H54 (cell line): Measurements from ENCODE around the gene RIMBP2.

Experiments
- DNase-seq: peaks from one replicate; pipeline ENCODE4 v3.0.0; 2011; ENCODE audit warnings: low spot score, mixed read lengths; ENCODE audit not compliant: insufficient read length
- FAIRE-seq: peaks from 3 replicates; lab custom pipeline; 2011; peaks lifted over from hg19 to GRCh38; lab: Jason Lieb, UNC
- POLR2A ChIP-seq: IDR thresholded peaks from 2 replicates; pipeline ENCODE4 v1.6.1; 2011; ENCODE audit warnings: low read depth, mild to moderate bottlenecking, low read length

Gene RIMBP2

DNA sequence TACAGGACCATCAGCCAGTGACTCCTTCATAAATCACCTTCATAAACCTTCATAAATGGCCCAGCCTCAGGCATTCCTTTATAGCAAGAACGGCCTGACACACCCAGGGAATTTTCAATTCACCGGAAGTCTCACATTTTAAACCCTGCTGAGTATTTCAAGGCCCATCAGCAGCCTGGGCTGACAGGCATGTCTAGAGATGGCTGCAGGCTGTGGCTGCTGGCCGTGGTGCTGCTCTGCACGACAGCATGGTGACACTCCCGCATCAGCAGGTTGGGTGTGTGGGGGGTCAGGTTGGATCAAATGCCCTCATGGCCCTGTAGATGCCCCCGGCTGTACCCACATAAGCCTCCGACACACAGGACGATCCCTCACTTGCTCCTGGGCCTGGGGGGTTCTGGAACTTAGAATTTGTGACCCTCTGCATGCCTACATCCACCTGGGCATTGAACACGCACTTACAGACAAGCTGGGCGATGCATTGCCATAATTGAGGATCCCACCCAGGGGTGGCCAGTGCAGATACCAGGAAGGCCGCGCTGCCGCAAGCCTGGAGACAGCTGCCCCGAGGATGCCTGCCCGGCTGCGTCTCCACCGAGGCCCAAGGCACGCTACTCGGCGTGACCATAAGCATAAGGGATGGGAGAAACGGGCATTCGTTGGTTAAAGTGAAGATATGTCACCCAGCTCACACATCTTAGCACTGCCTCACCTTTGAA, 254.1 kb downstream of the RIMBP2 start:
- no peak for TF ChIP-seq POLR2A
- FAIRE-seq, result no peak
- no peak for DNase-seq

DNA sequence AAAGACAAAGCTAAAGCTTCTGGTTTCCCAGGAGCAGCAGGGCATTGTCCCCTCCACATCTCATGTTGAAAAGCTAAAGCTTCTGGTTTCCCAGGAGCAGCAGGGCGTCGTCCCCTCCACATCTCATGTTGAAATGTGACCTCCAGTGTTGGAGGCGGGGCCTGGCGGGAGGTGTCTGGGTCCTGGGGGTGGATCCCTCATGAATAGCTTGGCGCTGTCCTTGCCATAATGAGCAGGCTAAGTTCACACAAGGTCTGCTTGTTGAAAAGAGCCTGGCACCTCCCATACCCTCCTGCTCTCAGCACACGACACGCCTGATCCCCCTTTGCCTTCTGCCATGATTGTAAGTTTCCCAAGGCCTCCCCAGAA, 254.7 kb downstream of the RIMBP2 start:
- no peak for TF ChIP-seq POLR2A
- FAIRE-seq, result no peak
- no peak for DNase-seq

DNA sequence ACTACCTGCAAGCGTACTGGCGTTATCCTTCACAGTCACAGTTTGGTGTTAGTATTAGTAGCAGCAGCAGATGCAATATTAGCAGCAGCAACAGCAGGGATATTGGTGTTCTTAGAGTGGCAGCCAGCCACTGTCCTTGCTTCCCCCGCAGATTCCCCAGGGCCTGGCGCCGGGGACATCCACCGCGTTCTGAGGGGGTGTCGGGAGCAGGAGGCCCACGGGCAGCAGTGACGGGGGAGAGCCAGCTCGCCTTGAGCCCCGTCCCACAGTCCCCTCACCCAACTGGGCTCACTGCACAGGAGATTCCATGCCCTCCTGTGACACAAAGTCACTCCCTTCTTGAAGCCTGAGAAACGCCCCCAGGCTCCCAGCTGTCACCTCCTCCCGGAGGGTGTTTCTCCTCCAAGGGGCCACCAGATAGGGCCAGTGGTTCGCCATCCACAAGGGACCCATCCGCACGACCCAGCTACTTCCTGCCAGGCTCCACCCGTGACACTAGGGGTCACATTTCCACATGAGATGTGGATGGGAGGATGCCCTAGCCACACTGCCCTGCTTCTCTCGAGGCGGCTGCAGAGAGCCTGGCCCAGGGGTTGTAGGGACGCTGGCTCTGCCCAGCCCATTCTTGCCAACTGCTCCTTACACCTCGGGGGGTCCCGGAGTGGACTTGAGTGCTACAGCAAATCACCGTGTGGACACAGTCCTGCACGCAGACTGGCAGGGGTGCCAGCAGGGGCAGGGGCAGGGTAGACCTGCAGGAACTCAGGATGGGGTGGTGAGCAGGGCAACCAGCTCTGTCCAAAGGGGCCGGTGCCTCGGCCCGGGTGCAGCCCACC, 255.3 kb downstream of the RIMBP2 start:
- TF ChIP-seq POLR2A, result no peak
- FAIRE-seq (no peak), DNase-seq (no peak)

- no peak for FAIRE-seq
- no peak for TF ChIP-seq POLR2A
- no peak for DNase-seq
Measured at GRCh38 chr12:130459916-130460315, 256.2 kb downstream of the RIMBP2 start.

GRCh38 chr12:130458341-130458740, 257.8 kb downstream of the RIMBP2 start:
- DNase-seq (no peak), FAIRE-seq (no peak)
- TF ChIP-seq POLR2A, result no peak

GRCh38 chr12:130457215-130457614, 258.9 kb downstream of the RIMBP2 start:
- FAIRE-seq (no peak), DNase-seq (peak; percentile 33)
- no peak for TF ChIP-seq POLR2A

DNA sequence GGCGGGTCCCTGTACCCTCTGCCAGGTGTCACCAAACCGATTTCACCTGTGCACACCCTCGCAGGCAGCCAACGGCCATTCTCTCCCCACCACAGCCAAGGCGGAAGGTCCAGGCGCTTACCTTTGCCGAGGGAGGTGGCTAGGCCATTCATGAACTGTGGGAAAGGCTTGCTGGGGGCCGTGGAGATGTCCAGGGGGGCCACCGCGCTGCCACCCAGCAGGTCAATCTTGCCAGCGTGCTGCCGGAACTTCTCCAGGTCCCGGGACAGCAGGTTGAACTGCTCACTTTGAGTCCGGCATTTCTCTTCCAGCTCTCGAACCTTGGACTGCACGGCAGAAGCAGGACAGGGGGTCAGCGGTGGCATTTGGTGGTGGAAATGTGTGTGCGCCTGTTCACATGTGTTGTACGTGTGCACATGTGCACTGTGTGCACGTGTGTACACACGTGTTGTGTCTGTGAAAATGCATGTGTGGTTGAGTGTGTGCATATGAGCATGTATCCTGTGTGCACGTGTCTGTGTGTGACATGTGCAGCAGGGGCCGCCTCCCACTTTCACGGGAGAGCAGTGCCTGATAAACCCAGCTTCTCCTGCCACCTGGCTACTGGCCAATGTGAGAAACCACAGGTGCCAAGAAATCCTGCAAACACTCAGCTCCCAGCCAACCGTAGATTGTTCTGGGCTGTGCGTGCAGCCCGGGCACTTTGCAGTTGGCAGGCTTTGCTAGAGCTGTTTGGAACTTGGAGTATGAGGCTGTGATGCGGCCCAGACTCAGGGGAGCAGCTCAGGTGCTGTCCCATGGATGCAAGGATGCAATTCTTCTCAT, 259.5 kb downstream of the RIMBP2 start:
- no peak for TF ChIP-seq POLR2A
- FAIRE-seq, result no peak
- DNase-seq, result no peak

DNA sequence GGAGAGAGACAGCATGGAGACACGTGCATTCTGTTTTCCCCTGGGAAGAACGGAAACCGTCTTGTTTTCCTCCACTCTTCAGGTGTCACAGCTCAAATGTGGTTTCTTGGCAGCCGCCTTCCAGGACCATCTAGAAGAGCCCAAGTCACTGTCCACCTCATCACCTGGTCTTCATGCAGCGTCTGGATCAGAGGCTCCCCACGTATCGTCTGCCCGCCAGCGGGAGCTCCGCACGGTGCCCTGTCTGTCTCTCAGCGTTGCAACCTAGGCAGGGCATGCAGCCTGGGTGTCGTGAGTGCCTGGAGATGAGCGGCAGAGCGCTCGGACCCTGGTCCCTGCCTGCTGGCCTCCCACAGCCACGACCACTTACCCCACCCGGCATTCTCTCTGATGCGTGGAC, 260.9 kb downstream of the RIMBP2 start:
- FAIRE-seq (no peak), DNase-seq (no peak)
- TF ChIP-seq POLR2A, result no peak

- no peak for TF ChIP-seq POLR2A
- no peak for DNase-seq
- FAIRE-seq, result no peak
Measured at GRCh38 chr12:130454296-130454695, 261.8 kb downstream of the RIMBP2 start.

- TF ChIP-seq POLR2A, result no peak
- FAIRE-seq (no peak), DNase-seq (no peak)
Measured at GRCh38 chr12:130452546-130452945, 263.6 kb downstream of the RIMBP2 start.

GRCh38 chr12:130451001-130451930, 264.8 kb downstream of the RIMBP2 start:
- TF ChIP-seq POLR2A, result no peak
- DNase-seq (no peak), FAIRE-seq (no peak)

DNA sequence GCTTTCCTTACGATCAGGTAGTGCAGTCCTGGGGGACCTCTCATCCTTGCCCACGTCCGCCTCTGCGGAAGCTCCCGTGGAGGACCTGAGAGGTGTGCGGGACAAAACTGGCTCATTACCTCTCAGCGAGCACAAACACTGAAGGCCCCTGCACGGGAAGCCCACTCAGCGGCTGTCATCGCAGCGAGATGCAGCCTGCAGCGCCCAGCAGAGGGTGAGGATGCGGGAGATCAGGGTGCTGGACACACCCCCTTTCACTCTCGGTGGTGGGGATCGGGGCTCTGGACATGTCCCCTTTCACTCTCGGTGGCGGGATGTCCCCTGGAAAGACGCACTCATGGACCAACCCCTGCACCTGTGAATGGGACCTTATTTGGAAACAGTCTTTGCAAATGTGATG, 266.8 kb downstream of the RIMBP2 start:
- FAIRE-seq (no peak), DNase-seq (no peak)
- no peak for TF ChIP-seq POLR2A

- FAIRE-seq (no peak), DNase-seq (no peak)
- no peak for TF ChIP-seq POLR2A
Measured at GRCh38 chr12:130448044-130448821, 267.9 kb downstream of the RIMBP2 start.
